ENCODE measurements around the gene MTHFR.

DNA sequence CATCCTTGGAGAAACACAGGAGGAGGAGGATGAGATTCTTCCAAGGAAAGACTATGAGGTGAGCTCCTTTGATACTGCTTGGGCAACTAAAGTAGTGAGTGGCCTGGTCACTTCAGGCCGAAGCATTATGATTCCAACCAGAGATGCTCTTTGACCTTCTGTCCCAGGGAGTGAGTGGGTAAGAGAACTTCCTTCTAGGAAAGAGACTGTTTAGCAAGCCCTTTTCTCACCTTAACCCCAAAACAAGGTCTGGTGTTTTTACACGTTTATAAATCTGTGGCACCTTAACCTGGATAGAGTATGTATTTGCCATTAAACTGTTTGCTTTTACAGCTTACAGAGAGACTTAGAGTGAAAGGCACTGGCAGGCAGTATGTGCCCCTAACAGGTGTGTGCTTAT, 1.4 kb upstream of the MTHFR start:
- no peak for TF ChIP-seq POLR2A (IDR thresholded peaks at IDR 0.05)
- TF ChIP-seq CTCF (IDR thresholded peaks at IDR 0.05) = no peak

Data from gastroesophageal sphincter (tissue), 3 donors.